Measurements from ENCODE around the gene ALK.

ALK gene

DNA sequence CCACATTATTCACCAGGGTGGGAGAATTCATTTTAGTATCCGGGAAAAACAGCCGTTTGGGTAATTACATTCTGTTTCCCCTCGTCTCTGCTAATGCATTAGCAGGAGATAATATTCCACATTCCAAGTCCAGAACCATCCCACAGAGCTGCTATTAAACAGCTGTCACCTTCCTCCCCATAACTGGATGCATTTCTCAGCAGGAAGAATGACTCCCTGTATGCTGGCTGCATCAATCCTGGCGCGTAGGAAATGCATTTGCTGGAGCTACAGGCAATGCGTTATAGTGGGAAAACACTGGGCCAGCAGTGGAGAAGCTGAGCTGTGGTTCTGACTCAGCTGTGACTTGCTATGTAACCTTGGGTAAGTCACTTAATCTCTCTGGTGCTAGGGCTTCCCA lies 560.2 kb downstream of the ALK start:
- H3K9me3 ChIP-seq (ENCODE audit: severe bottlenecking), result no peaks in the 10 kb centered on the region
- no peak overlapping the region for H3K4me3 ChIP-seq (ENCODE audit: low read depth, low read length)
- TF ChIP-seq CTCF (IDR thresholded peaks at IDR 0.05; ENCODE audit: low read depth, low read length), result no peak
- H3K27me3 ChIP-seq (ENCODE audit: insufficient read depth, low read depth, severe bottlenecking), result no peaks in the 10 kb centered on the region
- no peaks in the 10 kb centered on the region for H3K36me3 ChIP-seq
- DNase-seq, result no peak
- H3K27ac ChIP-seq, result no peak overlapping the region

GRCh38 chr2:29360016-29360784 lies 561.2 kb downstream of the ALK start:
- H3K36me3 ChIP-seq, result no peaks in the 10 kb centered on the region
- TF ChIP-seq CTCF (IDR thresholded peaks at IDR 0.05; ENCODE audit: low read depth, low read length), result no peak
- no peak for DNase-seq
- H3K27me3 ChIP-seq (ENCODE audit: insufficient read depth, low read depth, severe bottlenecking), result no peaks in the 10 kb centered on the region
- no peaks in the 10 kb centered on the region for H3K9me3 ChIP-seq (ENCODE audit: severe bottlenecking)
- H3K4me3 ChIP-seq (ENCODE audit: low read depth, low read length), result no peak overlapping the region
- H3K27ac ChIP-seq, result no peak overlapping the region

GRCh38 chr2:29353403-29353991 lies 567.9 kb downstream of the ALK start:
- Histone ChIP-seq H3K4me3 (ENCODE audit: low read depth, low read length) (no peak overlapping the region), H3K27ac (no peak overlapping the region), H3K9me3 (ENCODE audit: severe bottlenecking) (no peaks in the 10 kb centered on the region), H3K36me3 (no peaks in the 10 kb centered on the region), H3K27me3 (ENCODE audit: insufficient read depth, low read depth, severe bottlenecking) (no peaks in the 10 kb centered on the region)
- no peak for TF ChIP-seq CTCF (IDR thresholded peaks at IDR 0.05; ENCODE audit: low read depth, low read length)
- no peak for DNase-seq

DNA sequence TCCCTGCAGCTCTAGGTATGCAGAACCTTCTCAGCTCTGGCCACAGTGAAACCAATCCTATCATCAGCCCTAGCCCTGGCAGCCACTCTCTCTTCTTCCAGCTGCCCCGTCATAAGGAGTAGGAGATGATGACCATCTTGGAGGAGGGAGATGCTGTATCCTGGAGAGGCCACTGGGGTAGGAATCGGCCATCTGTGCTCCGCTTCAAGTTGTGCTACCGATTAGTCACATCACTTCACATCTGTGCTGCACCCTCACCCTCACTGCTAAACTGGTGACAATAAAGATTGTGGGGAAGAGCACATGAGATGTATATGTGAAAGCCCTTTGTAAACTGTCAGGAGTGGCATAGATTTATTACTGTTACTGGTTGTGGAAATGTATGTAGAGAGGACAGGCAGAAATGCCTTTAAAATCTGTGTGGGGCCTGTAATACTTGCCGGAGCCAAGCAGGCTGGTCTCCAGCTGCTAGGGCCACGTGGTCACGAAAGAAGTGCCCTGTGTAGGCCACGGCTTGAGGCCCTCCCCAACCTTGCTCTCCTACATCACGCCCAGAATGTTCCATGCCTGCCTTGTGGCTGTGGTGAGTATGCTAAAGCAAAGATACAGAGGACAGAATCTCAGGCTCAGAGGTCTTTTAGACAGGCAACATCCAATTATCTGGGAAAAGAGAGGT lies 569.3 kb downstream of the ALK start:
- Histone ChIP-seq H3K27me3 (ENCODE audit: insufficient read depth, low read depth, severe bottlenecking) (no peaks in the 10 kb centered on the region), H3K4me3 (ENCODE audit: low read depth, low read length) (no peak overlapping the region), H3K27ac (no peak overlapping the region), H3K9me3 (ENCODE audit: severe bottlenecking) (no peaks in the 10 kb centered on the region), H3K36me3 (no peaks in the 10 kb centered on the region)
- peak; percentile 21; the same call in 1 of the 2 replicates for TF ChIP-seq CTCF (IDR thresholded peaks at IDR 0.05; ENCODE audit: low read depth, low read length)
- no peak for DNase-seq

DNA sequence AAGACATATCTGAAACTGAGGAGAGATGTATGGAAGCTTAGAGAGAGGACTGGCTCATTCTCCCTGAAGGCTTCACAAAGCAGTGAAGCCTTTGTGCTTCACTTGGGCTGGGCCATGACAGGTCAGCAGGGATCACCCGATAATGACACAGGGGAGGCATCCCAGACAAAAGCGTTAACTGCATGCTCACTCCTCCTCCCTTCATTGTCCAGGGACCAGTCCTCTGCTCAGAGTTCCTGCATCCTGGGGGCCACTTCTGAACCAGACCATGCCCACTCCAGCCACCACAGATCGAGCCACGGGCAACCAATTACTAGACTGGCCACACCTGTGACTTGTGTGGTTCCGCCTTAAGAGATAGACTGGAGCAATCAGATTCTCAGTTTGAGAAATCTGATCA lies 570.1 kb downstream of the ALK start:
- no peaks in the 10 kb centered on the region for H3K9me3 ChIP-seq (ENCODE audit: severe bottlenecking)
- H3K4me3 ChIP-seq (ENCODE audit: low read depth, low read length), result no peak overlapping the region
- H3K27ac ChIP-seq, result no peak overlapping the region
- DNase-seq, result no peak
- H3K27me3 ChIP-seq (ENCODE audit: insufficient read depth, low read depth, severe bottlenecking), result no peaks in the 10 kb centered on the region
- H3K36me3 ChIP-seq, result no peaks in the 10 kb centered on the region
- no peak for TF ChIP-seq CTCF (IDR thresholded peaks at IDR 0.05; ENCODE audit: low read depth, low read length)

All from WERI-Rb-1 (cell line).